HG02763 (cell line): ENCODE results near the gene IL1A.
A peak's percentile ranks its signal among the peaks of the same experiment; 100 is the strongest.
"Not testable (repeated sequence)": the region's sequence is repeated elsewhere in the genome, so short reads cannot be mapped to it uniquely, and the experiment has no call there.

ENCODE experiments used
- ATAC-seq: cut with Tn5 transposase; IDR thresholded peaks from one replicate; pipeline ENCODE4 v1.9.1; 2021; ENCODE audit warnings: mild to moderate bottlenecking, moderate library complexity; ENCODE audit not compliant: unreplicated experiment

Gene IL1A, protein sequence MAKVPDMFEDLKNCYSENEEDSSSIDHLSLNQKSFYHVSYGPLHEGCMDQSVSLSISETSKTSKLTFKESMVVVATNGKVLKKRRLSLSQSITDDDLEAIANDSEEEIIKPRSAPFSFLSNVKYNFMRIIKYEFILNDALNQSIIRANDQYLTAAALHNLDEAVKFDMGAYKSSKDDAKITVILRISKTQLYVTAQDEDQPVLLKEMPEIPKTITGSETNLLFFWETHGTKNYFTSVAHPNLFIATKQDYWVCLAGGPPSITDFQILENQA

DNA sequence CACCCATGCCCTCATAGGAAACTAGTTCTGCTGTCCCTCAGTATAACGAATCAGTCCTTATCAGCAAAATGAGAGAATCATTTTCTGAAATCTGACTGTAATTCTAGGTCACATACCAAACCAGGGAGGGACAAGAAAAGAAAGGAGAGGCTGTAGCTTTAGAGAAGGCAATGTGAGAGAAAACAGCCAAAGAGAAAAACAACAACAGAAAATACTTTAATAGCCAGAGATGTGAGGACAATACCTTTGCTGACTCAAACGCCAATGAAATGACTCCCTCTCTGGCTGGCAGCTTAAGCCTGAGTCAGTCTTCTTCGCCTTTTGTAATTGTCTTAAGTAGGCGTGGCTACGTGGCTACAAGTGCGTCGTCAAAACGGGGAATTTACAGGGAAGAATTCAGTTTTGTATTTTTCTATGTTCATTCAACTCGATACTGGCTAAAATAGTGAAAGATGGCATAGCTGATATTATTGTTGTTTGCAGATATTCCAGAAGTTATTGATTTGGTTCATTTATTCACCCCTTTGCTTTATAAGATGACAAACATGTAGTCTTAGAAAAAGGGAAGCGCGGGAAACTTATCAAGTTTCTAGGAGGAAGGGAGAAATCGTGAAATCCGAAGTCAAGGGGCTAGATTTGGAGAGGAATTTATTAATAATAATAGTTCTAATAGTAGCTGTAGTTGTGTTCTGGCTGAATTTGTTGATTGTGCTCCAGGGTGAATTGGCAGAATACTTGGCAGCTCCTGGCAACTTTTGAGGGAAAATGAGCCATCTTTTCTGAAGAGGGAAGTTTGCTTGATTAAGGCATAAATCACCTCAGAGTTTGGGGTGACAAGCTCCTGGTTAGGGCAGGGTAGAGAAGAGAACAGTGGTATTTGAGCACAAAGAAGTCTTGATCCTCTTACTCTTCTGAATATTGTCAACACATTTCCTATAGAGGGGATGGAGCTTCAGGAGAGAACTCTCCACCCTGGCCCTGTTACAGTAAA lies at the start of gene IL1A:
IL1A (minus strand) TSS at position 295 of the 991 bp plus-strand sequence. CDS start 723 bp downstream, outside the sequence.
- ATAC-seq, result no peak

DNA sequence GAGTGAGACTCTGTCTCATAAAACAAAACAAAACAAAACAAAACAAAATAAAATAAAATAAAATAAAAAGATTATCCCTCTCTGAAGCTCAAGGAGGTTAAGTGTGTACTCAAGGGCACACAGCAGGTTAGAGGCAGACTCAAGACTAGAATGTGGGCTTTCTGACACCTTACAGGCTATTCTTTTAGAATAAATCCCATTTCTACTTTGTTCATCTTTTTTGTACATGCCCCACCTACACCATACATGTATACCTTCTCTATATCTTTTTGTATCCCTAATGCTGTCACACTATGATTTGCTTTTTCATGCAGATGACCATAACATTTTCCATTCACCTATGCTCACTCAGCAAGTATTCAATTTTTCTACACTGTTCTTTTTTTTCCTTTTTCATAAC lies 49.7 kb upstream of the IL1A start:
- ATAC-seq, result no peak

DNA sequence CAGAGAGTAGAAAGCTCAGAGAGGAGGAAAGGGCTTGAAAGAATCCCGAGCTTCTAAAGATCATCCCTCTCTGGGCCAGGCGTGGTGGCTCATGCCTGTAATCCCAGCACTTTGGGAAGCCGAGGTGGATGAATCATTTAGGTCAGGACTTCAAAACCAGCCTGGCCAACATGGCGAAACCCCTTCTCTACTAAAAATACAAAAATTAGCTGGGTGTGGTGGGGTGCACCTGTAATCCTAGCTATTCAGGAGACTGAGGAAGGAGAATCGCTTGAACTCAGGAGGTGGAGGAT lies 49.3 kb upstream of the IL1A start:
- ATAC-seq, result not testable (repeated sequence)

DNA sequence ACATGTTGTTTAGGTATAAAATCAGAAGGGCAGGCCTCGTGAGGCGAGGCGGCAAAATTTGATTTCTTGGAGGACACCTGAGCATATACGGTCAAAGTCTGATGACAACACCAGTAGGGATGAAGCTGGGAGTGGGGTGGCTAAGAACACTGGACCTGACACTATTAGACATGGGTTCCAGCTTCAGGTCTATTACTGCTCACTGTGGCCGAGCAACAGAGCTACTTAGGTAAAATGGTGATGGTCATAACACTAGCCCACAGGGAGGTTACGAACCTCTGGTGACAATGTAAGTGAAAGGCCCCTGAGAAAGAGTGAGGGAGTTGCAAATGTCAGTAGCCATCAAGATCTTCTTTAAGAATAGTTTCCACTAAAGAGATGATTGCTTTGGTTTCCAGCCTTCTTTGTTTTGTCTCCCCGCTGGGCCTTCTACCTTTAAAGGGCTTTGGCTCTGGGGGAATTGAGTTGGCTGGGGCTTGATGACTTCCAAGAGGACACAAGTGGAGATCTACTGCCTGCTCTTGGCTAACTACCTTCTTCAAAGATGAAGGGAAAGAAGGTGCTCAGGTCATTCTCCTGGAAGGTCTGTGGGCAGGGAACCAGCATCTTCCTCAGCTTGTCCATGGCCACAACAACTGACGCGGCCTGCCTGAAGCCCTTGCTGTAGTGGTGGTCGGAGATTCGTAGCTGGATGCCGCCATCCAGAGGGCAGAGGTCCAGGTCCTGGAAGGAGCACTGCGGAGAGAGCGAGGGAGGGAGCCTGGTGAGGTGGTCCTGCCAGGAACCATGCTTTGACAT lies 48.7 kb upstream of the IL1A start:
- ATAC-seq, result no peak

DNA sequence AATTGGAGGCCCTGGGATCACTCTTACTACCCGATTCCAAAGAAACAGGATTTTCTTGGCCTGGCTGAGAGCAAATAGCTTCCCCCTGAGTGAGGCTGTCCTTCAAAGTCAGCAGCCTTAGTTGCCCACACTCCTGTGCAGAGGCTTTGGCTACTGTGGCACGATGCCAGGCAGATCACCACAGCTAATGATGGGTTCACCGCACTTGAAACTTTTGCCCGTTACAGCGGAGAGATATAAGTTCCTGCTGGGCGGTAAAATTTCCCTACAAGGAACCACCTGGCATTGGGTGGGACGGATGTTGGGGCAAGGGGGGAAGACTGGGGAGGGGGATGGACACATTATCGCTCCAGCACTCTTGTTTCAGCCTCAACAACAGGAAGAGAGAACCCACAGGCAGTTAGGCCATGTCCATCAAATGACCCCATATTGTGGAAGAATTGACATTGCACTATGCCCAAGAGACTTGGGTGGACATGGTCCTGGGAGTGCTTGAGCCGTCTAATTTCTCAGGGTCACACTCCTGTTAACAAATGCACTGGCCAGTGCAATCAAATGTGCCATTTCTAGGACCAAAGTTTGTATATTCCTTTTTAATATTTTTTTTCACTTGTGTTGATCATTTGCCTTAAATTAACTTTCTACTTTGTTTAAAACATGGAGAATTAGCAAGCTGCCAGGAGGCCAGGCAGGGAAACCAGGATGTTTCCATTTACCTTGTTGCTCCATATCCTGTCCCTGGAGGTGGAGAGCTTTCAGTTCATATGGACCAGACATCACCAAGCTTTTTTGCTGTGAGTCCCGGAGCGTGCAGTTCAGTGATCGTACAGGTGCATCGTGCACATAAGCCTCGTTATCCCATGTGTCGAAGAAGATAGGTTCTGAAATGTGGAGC lies 47.9 kb upstream of the IL1A start:
- no peak for ATAC-seq

DNA sequence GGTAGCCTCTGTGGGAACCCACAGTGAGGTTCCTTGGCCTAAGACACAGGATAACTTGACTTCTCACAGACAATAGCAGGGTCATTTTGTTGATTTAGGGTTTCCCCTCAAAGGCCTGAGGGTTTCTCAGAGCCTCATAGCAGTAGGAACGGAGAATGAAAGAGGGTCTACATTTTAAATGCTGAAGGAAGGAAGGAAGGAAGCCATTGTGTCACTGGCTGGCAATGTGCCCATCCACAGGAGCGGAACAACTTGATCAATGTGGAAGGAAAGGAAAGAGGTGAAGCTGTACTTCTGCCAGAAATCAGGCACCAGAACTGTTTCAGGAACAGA lies 47.2 kb upstream of the IL1A start:
- no peak for ATAC-seq

DNA sequence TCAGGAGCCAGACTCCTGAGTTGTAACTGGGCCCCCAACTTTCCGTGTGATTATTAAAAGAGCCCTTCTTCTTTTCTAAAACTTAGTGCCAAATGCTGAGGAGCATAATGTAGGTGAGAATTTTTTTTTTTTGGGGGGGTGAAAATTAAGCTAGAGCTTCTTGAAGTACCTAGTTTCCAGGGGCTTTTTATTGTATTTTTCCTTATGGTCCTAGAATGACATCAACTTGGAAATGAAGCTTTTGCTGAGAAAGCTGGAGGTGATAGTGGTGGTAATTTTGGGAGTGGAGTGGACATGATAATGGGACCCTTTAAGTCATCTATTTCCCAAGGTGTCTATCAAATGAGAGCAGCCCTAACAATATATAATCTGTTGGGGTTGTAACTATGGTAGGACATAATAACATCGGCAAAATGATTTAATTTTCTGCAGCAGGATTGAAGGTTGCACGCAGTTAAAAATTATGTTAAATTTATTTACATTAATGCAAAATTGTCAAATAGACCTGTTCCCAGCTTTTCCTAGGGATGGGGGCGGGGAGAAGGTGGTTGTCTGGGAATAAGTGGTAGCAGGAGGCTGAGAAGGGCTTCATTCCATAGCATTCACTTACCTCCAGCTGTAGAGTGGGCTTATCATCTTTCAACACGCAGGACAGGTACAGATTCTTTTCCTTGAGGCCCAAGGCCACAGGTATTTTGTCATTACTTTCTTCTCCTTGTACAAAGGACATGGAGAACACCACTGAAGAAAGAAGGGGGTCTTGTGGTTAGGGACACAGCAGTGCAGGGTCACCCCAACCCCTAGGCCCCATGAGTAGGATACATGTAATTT lies 46.6 kb upstream of the IL1A start:
- no peak for ATAC-seq

DNA sequence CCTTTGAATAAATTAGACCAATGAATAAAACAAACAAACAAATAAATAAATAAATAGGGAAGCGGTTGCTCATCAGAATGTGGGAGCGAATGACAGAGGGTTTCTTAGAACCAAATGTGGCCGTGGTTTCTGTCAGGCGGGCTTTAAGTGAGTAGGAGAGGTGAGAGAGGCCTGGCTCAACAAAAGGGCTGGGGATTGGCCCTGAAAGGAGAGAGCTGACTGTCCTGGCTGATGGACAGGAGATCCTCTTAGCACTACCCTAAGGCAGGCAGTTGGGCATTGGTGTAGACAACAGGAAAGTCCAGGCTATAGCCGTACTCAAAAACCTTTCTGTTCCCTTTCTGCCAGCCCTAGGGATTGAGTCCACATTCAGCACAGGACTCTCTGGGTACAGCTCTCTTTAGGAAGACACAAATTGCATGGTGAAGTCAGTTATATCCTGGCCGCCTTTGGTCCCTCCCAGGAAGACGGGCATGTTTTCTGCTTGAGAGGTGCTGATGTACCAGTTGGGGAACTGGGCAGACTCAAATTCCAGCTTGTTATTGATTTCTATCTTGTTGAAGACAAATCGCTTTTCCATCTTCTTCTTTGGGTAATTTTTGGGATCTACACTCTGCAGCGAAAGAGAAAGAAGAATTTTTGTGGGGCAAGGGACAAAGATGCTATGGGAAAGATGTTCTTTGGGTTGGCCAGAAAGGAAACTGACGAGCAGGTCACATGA lies 45.8 kb upstream of the IL1A start:
- ATAC-seq, result no peak

DNA sequence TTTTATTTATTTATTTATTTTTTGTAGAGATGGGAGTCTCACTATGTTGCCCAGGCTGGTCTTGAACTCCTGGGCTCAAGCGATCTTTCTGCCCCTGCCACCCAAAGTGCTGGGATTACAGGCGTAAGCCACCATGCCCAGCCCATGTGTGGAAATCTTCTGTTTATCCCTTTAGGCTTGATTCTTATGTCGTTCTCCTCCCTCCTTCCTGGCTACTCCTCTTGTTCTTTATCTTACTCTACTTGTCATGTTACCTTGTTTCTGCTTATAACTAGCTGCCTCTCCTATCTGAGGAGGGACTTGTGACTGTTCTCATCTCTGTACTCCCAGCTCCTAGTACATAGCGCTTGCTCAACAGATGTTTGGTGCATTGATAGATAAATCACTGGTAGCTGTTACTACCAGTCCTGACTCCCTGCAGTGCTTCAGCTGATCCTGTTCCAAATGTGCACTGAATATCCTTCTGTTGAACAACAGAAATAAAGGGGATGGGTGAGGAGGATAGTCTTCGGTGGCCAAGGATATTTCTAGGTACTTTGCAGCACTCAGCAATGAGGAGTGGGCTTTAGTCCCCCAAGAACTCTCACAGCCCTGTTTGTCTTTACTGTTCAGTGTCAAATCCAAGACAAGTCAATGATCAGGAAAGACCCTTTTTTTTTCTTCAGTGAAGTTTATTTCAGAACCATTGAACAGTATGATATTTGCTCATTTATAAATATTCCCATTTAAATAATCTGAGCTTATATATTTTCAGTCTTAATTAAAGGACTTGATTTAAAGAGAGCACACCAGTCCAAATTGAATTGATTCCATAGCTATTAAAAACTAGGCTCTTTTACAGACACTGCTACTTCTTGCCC lies 45.0 kb upstream of the IL1A start:
- no peak for ATAC-seq

DNA sequence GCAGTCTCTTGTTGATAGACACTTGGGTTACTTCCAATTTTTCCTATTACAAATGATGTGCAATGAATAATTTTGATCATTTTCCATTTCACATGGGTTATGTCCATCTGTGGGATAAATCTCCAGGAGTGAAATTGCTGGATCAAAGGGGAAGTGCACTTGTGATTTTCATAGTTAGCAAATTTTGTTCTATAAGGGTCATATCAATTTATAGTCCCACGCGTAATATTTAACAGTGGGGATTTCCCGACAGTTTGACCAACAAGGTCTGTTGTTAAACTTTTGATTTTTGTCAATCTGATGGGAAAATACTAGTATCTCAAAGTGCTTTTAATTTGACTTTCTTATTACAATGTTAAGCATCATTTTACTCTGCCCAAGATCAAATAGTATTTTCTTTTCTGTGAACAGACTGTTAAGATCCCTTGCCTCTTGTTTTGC lies 44.0 kb upstream of the IL1A start:
- no peak for ATAC-seq

DNA sequence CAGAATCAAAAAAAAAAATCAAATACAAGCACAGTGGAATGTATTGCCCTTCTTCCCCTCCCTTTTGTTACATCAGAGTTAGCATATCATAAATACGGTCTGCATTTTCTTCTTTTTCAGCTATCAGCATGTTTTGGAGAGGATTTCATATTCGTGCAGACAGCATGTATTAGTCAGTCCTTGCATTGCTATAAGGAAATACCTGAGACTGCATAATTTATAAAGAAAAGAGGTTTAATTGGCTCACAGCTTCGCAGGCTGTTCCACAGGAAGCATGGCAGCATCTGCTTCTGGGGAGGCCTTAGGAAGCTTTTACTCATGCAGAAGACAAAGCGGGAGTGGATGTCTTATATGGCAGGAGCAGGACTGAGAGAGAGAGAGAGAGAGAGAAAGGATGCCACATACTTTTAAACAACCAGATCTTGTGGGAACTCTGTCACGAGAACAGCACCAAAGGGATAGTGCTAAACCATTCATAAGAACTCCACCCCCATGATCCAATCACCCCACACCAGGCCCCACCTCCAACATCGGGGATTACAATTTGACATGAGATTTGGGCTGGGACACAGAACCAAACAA lies 43.4 kb upstream of the IL1A start:
- no peak for ATAC-seq

DNA sequence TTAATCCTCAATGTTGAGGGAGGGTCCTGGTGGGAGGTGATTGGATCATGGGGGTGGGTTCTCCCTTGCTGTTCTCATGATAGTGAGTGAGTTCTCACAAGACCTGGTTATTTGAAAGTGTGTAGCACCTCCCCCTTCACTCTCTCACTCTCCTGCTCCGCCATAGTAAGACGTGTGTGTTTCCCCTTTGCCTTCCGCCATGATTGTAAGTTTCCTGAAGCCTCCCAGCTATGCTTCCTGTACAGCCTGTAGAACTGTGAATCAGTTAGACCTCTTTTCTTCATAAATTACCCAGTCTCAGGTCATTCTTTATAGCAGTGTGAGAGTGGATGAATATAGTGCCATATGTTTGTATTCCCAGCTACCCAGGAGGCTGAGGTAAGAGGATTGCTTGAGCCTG lies 42.7 kb upstream of the IL1A start:
- ATAC-seq, result no peak

DNA sequence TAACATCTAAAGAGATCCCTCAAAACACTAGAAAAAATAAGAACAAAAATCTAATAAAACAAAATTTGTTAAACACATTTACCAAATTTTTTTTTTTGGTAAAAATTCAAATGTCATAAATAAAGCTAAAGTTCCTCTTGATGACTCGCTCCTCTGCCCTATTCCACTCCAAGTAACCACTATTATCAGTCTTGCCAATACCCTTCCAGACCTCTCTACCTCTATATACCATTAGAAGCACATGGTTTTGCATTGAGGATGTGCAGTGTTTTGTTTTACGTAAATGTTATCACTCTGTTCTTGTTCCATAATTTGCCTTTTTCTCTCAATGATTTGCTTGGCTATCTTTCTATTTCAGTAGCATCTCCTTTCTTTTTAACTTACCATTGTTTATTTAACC lies 41.4 kb upstream of the IL1A start:
- ATAC-seq, result no peak

DNA sequence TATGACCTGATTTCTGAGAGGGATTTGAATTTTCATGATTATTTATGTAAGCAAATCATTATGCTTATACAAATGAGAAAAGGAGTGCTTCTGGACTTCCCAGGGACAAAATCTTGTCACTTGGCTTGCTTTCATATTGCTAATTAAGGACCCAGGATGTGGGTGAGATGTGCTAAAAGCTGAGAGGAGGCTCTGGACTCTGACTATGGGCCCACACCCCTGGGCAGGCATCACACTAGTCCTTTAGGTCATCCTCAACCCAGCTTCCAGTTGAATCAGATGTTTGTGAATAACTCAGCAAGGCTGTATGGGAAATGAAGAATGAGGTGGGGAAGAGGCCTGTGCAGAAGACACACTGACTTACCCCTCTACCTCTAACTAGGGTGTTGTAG lies 40.4 kb upstream of the IL1A start:
- ATAC-seq, result no peak

DNA sequence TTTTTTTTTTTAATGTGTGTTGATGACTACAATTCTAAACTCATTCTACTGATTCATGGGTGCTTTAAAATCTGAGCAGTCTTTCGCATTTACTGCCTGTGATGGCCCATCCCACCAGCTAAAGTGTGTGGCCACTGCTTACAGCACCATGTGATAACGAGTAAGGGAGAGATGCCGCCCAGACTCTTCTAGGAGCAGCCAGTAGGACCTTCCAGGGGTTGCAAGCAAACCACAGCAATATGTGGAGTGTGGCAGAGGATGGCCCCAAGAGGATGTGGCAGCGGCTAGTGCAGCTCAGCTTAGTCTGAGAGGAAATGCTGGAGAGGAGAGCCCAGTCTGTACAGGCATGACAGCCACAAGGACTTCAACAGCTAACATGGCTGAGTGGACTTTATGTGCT lies 37.4 kb upstream of the IL1A start:
- ATAC-seq, result no peak

DNA sequence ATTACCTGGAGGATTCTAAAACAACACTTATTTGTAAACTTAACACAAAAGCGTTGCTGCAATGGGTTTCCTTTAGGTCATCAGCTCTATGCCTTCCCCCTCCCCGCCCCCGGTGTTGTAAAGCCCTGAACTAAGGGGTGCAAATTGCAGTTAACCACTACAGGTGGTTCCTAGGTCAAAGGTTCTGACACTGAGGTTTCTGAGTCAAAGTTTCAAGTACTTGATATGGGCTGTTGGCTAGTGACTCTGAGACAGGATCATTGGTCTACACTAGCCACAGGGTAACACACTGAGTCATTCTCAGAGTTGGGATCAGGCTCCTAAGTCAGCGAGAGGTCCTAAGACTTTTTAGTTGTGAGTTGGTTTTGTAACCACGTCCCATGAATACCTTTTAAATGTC lies 36.8 kb upstream of the IL1A start:
- peak; percentile 79 for ATAC-seq

DNA sequence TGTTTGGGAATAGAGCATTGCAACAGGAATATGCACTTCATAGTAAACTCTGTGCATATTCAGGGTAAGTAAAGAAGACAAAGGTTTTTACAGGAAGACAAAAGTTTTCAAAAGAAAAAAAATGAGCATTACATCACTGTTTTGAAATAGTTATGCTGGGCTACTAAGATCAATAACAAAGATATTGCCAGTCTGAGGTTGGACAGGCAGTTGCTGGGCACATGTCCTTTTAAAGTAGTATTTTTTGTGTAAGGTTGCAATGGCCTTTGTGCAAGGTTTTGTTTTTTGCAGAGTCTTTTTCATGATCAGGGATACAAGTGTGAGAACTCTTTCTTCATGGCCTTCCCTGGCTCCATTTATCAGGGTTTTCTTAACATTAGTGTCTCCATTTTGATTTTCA lies 36.0 kb upstream of the IL1A start:
- ATAC-seq, result no peak

DNA sequence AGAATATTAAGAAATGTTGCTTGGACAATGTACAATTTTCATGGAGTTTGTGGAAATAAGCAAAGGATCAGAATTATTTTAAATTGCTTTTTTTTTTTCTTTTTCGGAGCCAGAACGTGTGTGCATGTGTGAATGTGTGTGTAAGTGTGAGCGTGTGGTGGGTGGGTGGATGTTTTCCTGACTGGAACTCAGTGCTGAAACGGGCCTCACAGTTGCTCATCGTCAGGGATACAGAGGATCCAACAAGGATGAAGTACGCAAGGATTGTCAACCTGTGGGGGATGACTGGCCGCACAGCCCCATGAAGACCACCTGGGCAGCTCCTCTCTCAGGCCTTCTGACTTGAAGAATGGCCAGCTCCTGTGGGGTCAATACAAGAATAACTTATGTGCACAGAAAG lies 34.8 kb upstream of the IL1A start:
- ATAC-seq, result no peak
